ENCODE results near the gene PRDM16.

Gene PRDM16

GRCh38 chr1:3264456-3264855 is 195.5 kb downstream of the PRDM16 start:
- DNase-seq (ENCODE audit: low spot score): no peak

GRCh38 chr1:3265835-3266805 is 197.1 kb downstream of the PRDM16 start:
- no peak for DNase-seq (ENCODE audit: low spot score)

GRCh38 chr1:3266870-3267549 is 198.0 kb downstream of the PRDM16 start:
- no peak for DNase-seq (ENCODE audit: low spot score)

GRCh38 chr1:3267550-3268270 is 198.7 kb downstream of the PRDM16 start:
- no peak for DNase-seq (ENCODE audit: low spot score)

- no peak for DNase-seq (ENCODE audit: low spot score)
These were observed 199.3 kb downstream of the PRDM16 start for GRCh38 chr1:3268281-3268680.

- no peak for DNase-seq (ENCODE audit: low spot score)
These were observed 201.6 kb downstream of the PRDM16 start for GRCh38 chr1:3270403-3271245.

- DNase-seq (ENCODE audit: low spot score): no peak
These were observed 202.9 kb downstream of the PRDM16 start for GRCh38 chr1:3271866-3272265.

GRCh38 chr1:3272321-3273045 is 203.5 kb downstream of the PRDM16 start:
- DNase-seq (ENCODE audit: low spot score): no peak

GRCh38 chr1:3273447-3273846 is 204.4 kb downstream of the PRDM16 start:
- DNase-seq (ENCODE audit: low spot score): no peak

- DNase-seq (ENCODE audit: low spot score): no peak
These were observed 206.0 kb downstream of the PRDM16 start for GRCh38 chr1:3274972-3275371.

- DNase-seq (ENCODE audit: low spot score): no peak
These were observed 206.7 kb downstream of the PRDM16 start for GRCh38 chr1:3275471-3276340.

GRCh38 chr1:3276341-3276800 is 207.4 kb downstream of the PRDM16 start:
- DNase-seq (ENCODE audit: low spot score): no peak

GRCh38 chr1:3277011-3277471 is 208.0 kb downstream of the PRDM16 start:
- DNase-seq (ENCODE audit: low spot score): no peak

GRCh38 chr1:3277623-3278022 is 208.6 kb downstream of the PRDM16 start:
- DNase-seq (ENCODE audit: low spot score): no peak

- DNase-seq (ENCODE audit: low spot score): no peak
These were observed 209.6 kb downstream of the PRDM16 start for GRCh38 chr1:3278416-3279181.

- no peak for DNase-seq (ENCODE audit: low spot score)
These were observed 210.1 kb downstream of the PRDM16 start for GRCh38 chr1:3279182-3279470.

GRCh38 chr1:3281735-3282134 is 212.7 kb downstream of the PRDM16 start:
- no peak for DNase-seq (ENCODE audit: low spot score)

- DNase-seq (ENCODE audit: low spot score): no peak
These were observed 213.2 kb downstream of the PRDM16 start for GRCh38 chr1:3282186-3282585.
